Fibroblast of villous mesenchyme (primary cell): ENCODE data around the gene IL7R. TPM values are rescaled to one million over a fixed set of nuclear protein-coding genes. Genes with fewer than 3 reads are reported as not detected.
A peak's percentile ranks its signal among the peaks of the same experiment; 100 is the strongest.

Source experiments
- DNase-seq: peaks from one replicate; pipeline ENCODE4 v3.0.0-alpha.2; 2010; ENCODE audit warnings: low read depth
- H3K4me3 ChIP-seq: 2 replicates; pipeline ENCODE4 v1.5.1; 2011; ENCODE audit warnings: low read depth, mild to moderate bottlenecking, low read length
- CTCF ChIP-seq: IDR thresholded peaks from 2 replicates; pipeline ENCODE4 v1.5.1; 2012; ENCODE audit warnings: low read depth, mild to moderate bottlenecking, low read length; ENCODE audit not compliant: insufficient read depth
- total RNA-seq: library from RNA; depleted of rRNA; stranded (reverse); fragments of >200 nt; gene quantifications from 2 replicates; pipeline ENCODE4 v1.2.3, GENCODE V29; 2012

Gene IL7R
- total RNA-seq, 1 donor: 74.7 TPM

GRCh38 chr5:35880156-35880555 is 23.5 kb downstream of the IL7R start:
- no peak for DNase-seq
- no peak overlapping the region for H3K4me3 ChIP-seq
- no peak for TF ChIP-seq CTCF

- TF ChIP-seq CTCF: no peak
- no peak overlapping the region for H3K4me3 ChIP-seq
- no peak for DNase-seq
These were observed 25.1 kb downstream of the IL7R start for GRCh38 chr5:35881758-35882157.

- TF ChIP-seq CTCF: no peak
- peak; percentile 84 for DNase-seq
- no peak overlapping the region for H3K4me3 ChIP-seq
These were observed 27.6 kb downstream of the IL7R start for GRCh38 chr5:35884191-35884769.

- H3K4me3 ChIP-seq: no peak overlapping the region
- DNase-seq: no peak
- no peak for TF ChIP-seq CTCF
These were observed 28.1 kb downstream of the IL7R start for GRCh38 chr5:35884773-35885172.

GRCh38 chr5:35886381-35886780 is 29.7 kb downstream of the IL7R start:
- DNase-seq: no peak
- no peak for TF ChIP-seq CTCF
- no peak overlapping the region for H3K4me3 ChIP-seq

GRCh38 chr5:35887321-35888100 is 30.8 kb downstream of the IL7R start:
- TF ChIP-seq CTCF: no peak
- DNase-seq: peak; percentile 41
- no peak overlapping the region for H3K4me3 ChIP-seq
